Activated CD4-positive, alpha-beta T cell treated with anti-CD3 and anti-CD28 coated beads, Interleukin-10, Interleukin-2, amounts not matched to agents 100 ng/mL and 50 ng/mL, durations not matched to agents 16 hours and 8 hours (primary cell): Measurements from ENCODE around the gene UNC13C.
A peak's percentile ranks its signal among the peaks of the same experiment; 100 is the strongest.
"Not testable (repeated sequence)": the region's sequence is repeated elsewhere in the genome, so short reads cannot be mapped to it uniquely, and the experiment has no call there.

Experiments
- DNase-seq: peaks from one replicate; pipeline ENCODE4 v3.0.0-alpha.2; 2020

UNC13C gene

GRCh38 chr15:54307252-54307902, 329.1 kb downstream of the UNC13C start:
- DNase-seq: peak; percentile 2

DNA sequence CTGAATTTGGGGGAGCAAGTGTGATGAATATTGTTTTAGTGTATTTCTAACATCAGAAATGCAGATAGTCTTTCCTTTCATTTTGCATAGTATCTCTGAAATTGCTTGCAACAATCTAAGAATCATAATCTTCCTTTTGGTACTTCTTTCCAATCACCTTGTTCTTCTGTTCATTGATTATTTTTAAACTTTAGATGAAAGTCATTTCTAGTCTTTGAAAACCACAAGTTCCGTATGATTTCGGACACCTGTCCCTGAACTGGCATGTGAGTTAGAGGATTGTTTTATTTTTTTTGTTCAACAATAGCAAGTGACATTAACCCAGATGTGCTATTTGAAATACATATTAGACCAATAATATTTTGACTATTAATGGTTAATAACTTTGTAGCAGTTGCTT, 329.7 kb downstream of the UNC13C start:
- no peak for DNase-seq

DNA sequence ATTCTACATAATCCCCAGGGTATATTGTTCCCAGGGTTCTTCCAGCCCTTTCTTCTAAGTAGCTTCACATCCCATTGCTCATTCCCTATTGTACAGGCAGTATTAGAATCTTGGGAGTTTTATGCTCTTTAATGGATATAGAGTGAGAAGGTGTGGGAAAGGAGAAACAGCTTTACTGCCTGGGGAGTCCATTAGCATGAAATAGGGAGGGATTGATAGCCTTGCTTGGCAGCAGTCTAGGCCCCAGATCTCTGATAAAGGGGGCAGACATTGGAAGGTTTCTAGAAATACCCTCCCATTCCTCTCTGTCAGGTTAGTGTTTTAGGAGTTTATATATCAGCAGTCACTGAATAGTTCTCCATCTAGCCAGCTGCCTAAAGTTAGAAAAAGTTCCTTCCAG, 334.3 kb downstream of the UNC13C start:
- DNase-seq: no peak

DNA sequence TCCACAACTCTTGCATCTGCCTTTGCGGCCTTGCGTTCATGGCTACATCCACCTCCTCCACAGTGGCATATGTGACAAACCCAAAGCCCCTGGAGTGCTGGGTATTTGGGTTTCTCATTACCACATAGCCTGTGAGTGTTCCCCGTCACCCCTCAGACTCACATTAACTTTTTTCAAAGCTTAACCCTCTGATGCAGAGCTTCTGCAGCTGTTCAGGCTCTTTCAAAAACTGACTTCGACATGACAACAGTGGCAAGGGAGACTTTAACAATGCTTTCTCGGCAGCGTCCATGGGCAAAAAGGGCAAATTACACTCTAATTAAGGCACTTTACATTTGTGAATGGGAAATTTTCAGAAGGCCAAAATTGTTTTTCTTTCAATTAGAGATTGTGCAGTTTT, 343.2 kb downstream of the UNC13C start:
- no peak for DNase-seq

- DNase-seq: no peak
Measured at GRCh38 chr15:54322341-54322740, 344.1 kb downstream of the UNC13C start.

DNA sequence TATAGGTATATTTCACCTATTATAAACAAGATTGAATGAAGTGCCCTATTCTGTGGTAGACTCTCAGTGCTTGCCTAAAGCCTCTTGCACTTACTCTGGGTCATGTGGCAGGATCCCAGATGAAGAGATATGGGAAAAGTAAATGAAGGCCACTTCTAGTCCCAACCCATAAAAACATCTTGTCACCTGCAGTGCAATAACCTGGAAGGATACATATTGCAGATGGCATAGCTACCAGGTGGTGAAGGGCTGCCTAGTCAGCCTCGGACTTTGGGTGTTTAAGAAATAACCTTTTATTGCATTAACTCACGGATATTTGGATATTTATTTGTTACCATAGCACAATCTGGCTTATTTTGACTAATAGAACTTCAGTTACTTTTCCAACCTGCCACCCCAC, 367.1 kb downstream of the UNC13C start:
- DNase-seq: no peak

DNA sequence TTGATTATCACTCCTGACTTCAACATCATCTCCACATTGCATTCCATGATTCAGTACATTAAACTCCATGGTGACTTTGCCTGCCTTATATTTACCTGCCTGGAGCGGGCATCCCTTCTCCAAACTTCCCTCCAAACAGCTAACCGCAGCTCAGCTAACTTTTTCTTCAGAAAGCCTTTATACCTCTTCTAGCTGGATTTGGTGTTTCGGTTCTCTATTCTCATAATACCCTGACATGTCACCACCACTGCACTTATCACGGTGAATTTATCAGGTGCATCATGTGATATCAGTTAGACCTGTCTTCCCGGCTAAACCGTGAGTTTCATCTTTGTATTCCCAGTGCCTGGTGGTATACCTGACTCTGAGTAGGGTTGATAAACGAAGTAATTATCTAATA, 367.6 kb downstream of the UNC13C start:
- no peak for DNase-seq

- peak; percentile 13 for DNase-seq
Measured at GRCh38 chr15:54347082-54347827, 369.0 kb downstream of the UNC13C start.

GRCh38 chr15:54353726-54354125, 375.5 kb downstream of the UNC13C start:
- DNase-seq: no peak

DNA sequence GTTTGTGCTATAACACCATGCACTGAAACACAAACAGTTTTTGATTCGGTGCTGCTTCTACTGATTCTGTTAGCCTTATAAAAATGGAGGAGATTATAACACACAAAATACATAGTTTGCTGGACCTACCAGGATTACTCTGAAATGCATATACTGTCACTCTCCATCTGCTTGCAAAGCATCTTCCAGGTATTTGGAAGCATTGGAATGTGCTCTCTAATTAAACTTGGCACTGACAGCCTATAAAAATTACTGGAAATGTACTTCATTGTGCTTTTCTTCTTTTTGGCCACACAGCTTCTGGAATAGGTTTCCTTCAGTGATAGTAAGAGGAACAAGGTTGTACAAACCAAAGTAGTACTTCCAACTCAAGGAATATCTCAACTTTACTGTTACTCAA, 376.1 kb downstream of the UNC13C start:
- DNase-seq: no peak

- DNase-seq: no peak
Measured at GRCh38 chr15:54364961-54365360, 386.7 kb downstream of the UNC13C start.

GRCh38 chr15:54373332-54373731, 395.1 kb downstream of the UNC13C start:
- DNase-seq: no peak

DNA sequence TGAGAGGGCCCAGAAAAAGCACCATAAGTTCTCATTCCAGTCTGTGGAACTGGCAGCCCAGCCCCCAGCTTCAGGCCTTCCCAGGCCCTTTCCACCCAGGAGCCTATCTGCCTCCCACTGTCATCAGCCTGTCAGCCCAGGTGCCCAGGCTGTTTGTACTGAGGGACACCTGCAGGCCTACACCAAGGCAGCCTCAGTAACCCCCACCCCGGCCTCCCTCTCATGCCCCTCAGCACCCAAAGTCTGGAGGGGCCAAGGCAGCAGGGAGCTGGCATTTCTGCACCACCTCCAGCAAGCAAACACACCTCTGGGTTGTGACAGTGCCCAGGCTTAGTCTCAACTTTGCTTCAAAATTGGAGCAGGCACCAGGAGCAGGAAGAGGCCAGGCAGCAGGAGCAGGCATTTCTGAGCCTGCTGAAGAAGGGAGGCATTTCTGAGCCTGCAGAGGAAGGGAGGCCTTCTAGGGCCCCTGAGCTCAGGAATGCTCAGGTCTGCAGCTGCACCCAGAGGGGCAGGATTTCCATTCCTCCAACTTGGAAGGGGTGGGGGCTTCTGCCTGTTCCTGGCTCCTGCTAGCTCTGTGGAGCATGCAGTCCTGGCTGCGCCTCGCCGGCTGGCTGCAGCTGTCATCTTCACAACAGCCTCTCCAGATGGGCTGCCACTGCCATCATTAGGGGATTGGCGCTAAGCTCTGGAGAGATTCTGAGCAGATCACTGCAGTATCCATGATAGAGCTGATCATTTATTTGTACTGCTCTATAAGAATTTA, 396.1 kb downstream of the UNC13C start:
- no peak for DNase-seq

GRCh38 chr15:54387799-54388198, 409.6 kb downstream of the UNC13C start:
- no peak for DNase-seq

DNA sequence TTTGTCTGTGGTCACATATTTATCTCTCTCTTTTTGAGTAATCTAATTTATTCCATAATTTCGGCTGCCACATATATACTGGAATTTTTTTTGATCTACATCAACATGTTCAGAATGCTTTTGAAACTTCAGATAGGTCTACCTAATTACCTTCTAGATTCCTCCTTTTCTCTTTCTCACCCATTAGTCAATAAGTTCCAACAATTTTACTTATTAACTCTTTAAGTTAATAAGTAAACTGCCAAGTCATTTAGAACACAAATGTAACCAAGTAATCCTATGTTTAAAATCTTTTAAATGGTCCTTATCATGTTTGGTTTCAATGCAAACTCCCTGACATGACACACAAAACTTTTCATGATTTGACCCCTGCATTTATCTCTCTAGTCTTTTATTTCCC, 410.5 kb downstream of the UNC13C start:
- no peak for DNase-seq

DNA sequence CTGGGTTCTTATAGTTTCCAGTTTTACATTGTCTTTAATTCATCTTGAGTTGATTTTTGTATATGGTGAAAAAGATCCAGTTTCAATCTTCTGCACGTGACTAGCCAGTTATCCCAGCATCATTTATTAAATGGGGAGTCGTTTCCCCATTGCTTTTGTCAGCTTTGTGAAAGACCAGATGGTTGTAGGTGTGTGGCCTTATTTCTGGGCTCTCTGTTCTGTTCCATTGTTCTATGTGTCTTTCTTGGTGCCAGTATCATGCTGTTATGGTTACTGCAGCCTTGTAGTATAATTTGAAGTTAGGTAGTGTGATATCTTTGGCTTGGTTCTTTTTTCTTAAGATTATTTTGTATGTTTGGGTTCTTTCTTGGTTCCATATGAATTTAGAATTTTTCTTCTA, 432.2 kb downstream of the UNC13C start:
- no peak for DNase-seq

- no peak for DNase-seq
Measured at GRCh38 chr15:54424171-54424570, 445.9 kb downstream of the UNC13C start.

DNA sequence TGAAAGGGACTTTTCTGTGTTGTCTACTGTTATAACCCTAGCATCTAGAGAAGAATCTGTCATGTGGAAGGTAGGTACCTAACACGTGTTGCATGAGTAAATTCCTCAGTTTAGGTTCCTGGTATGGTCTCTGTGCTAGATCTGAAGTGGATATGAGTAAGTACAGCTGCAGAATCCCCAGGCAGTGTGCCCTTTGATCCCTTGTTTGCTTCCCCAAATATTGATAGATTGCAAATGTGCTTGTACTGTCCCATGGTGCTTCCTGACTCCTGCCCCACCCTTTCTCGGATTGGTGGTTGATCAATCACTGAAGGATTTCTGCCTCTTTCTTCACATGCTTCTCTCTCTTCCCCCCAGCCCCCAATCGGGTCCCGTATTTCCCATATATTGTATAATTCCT, 450.4 kb downstream of the UNC13C start:
- no peak for DNase-seq

- not testable (repeated sequence) for DNase-seq
Measured at GRCh38 chr15:54450288-54450687, 472.0 kb downstream of the UNC13C start.

DNA sequence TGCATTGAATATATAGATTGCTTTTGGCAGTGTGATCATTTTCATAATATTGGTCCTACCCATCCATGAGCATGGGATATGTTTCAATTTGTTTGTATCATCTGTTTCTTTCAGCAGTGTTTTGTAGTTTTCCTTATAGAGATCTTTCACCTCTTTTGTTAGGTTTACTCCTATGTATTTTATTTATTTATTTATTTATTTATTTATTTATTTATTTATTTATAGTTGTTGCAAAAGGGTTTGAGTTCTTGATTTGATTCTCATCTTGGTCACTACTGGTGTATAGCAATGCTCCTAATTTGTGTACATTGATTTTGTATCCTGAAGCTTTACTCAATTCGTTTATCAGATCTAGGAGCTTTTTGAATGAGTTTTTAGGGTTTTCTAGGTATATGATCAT, 478.2 kb downstream of the UNC13C start:
- no peak for DNase-seq

DNA sequence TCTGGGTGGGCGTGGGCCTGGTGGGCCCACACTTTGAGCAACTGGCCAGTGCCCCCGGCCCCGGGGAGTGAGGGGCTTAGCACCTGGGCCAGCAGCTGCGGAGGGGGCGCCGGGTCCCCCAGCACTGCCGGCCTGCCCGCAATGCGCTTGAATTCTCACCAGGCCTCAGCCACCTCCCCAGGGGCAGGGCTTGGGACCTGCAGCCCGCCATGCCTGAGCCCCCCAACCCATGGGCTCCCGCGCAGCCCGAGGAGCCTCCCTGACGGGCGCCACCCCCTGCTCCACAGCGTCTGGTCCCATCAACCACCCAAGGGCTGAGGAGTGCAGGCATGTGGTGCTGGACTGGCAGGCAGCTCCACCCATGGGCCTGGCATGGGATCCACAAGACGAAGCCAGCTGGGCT, 484.3 kb downstream of the UNC13C start:
- no peak for DNase-seq

DNA sequence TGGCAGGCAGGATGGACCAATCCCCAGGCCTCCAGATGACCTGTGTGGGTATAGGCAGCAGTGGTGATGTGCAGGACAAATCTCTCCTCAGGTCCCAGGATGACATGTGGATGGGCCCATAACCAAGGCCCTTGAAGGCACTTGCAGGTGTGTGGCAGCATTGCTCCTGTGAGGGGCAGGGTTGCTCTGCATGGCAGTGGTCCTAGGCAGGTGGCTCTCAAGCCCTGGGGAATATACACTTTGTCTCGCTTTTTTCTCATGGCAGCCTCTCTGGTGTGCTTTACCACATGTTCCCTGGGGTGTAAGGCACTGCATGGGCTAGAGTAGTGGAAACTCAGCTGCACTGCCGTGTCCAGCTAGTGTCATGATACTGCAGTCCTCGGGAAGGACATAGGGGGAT, 503.6 kb downstream of the UNC13C start:
- no peak for DNase-seq

- no peak for DNase-seq
Measured at GRCh38 chr15:54482251-54482650, 504.0 kb downstream of the UNC13C start.

DNA sequence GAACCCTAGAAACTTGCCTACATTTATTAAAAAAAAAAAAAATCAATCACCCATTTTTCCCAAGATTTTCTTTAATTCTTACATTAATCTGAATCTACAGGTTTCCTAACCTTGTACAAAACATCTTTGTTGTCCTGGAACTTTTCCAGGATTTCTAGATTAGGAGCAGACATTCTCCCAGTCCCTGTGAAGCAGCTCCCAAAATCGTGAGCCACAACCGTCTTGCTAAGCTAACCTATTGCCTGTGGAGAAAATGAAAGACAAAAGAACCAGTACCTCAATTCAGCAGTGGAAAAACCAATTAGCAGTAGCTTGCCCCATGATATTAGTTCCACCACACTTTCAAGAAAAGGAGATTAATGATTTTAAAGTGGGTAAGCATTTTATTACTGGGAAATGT, 522.1 kb downstream of the UNC13C start:
- no peak for DNase-seq
